ENCODE results near the gene POLD1.

GRCh38 chr19:50383001-50383851 is 921 bp upstream of the POLD1 start:
- TF ChIP-seq SP1 (IDR thresholded peaks at IDR 0.05), result no peak
- no peak for TF ChIP-seq TAF1 (conservative IDR thresholded peaks at IDR 0.05)
- no peak for TF ChIP-seq CTCF (IDR thresholded peaks at IDR 0.05; ENCODE audit: low read depth, low read length, missing input control)
- TF ChIP-seq EGR1 (IDR thresholded peaks at IDR 0.05; ENCODE audit: low read depth in 2 of 2), result no peak
- no peak for TF ChIP-seq GABPA (IDR thresholded peaks at IDR 0.05 in 1 of 2, conservative IDR thresholded peaks at IDR 0.05 in 1 of 2)
- no peak for TF ChIP-seq REST (IDR thresholded peaks at IDR 0.05)
- TF ChIP-seq YY1 (IDR thresholded peaks at IDR 0.05), result no peak
- no peak for TF ChIP-seq JUND (IDR thresholded peaks at IDR 0.05)

Data from liver (tissue), 3 donors.